GDM1 (cell line): ENCODE data around the gene DSPP.
"Not testable (repeated sequence)": the region's sequence is repeated elsewhere in the genome, so short reads cannot be mapped to it uniquely, and the experiment has no call there.

Source experiments
- DNase-seq: peaks from one replicate; lab custom pipeline; 2025; lab: John Stamatoyannopoulos, UW

DSPP gene

GRCh38 chr4:87608229-87608628 is at the start of gene DSPP:
TSS of gene DSPP (plus strand) at chr4:87608529. CDS start at chr4:87610909, 2,380 bp downstream.
- no peak for DNase-seq

- DNase-seq: peak; percentile 67
Observed at GRCh38 chr4:87559090-87559837, 49.1 kb upstream of the DSPP start.

- no peak for DNase-seq
Observed at GRCh38 chr4:87560802-87561201, 47.5 kb upstream of the DSPP start.

- DNase-seq: no peak
Observed at GRCh38 chr4:87565746-87566145, 42.6 kb upstream of the DSPP start.

GRCh38 chr4:87566276-87566675 is 42.1 kb upstream of the DSPP start:
- no peak for DNase-seq

- DNase-seq: no peak
Observed at GRCh38 chr4:87567191-87567590, 41.1 kb upstream of the DSPP start.

- no peak for DNase-seq
Observed at GRCh38 chr4:87570290-87570805, 38.0 kb upstream of the DSPP start.

GRCh38 chr4:87574376-87574775 is 34.0 kb upstream of the DSPP start:
- DNase-seq: not testable (repeated sequence)

GRCh38 chr4:87574996-87575395 is 33.3 kb upstream of the DSPP start:
- DNase-seq: no peak

GRCh38 chr4:87575408-87575807 is 32.9 kb upstream of the DSPP start:
- no peak for DNase-seq

GRCh38 chr4:87575983-87576382 is 32.3 kb upstream of the DSPP start:
- DNase-seq: no peak

- DNase-seq: no peak
Observed at GRCh38 chr4:87579478-87579877, 28.9 kb upstream of the DSPP start.

- no peak for DNase-seq
Observed at GRCh38 chr4:87580057-87580456, 28.3 kb upstream of the DSPP start.

GRCh38 chr4:87584222-87584908 is 24.0 kb upstream of the DSPP start:
- DNase-seq: no peak

- no peak for DNase-seq
Observed at GRCh38 chr4:87589531-87589930, 18.8 kb upstream of the DSPP start.

GRCh38 chr4:87592124-87592523 is 16.2 kb upstream of the DSPP start:
- DNase-seq: no peak

GRCh38 chr4:87601361-87601760 is 7.0 kb upstream of the DSPP start:
- DNase-seq: no peak

GRCh38 chr4:87614292-87614890 is 6.1 kb downstream of the DSPP start:
- no peak for DNase-seq

- DNase-seq: no peak
Observed at GRCh38 chr4:87616268-87616667, 7.9 kb downstream of the DSPP start.

- no peak for DNase-seq
Observed at GRCh38 chr4:87620086-87620485, 11.8 kb downstream of the DSPP start.

GRCh38 chr4:87620491-87620890 is 12.2 kb downstream of the DSPP start:
- DNase-seq: no peak

GRCh38 chr4:87622303-87622702 is 14.0 kb downstream of the DSPP start:
- no peak for DNase-seq

- DNase-seq: peak; percentile 36
Observed at GRCh38 chr4:87624698-87625097, 16.4 kb downstream of the DSPP start.
